ENCODE results near the gene NEK9.

DNA sequence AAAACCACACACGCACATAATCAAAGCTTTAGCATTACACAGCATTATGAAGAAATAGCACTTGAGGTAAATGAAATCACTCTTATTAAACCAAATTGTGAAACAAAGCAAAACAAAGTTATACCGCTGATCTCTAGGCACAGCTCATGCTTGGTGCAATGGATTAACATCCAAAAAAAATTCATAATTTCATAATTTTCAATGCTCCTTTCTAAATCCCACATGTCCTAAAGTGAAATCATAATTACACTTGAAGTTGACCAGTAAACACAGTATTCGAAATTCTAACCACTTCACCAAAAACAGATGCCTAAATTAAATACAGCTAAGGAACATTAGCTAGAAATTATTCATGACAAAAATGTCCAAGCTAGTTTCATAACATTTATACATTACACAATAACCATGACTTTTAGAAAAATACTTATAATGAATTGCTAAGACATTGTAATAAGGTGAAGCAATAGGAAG lies 77.1 kb downstream of the NEK9 start:
- TF ChIP-seq, protein P1, sequence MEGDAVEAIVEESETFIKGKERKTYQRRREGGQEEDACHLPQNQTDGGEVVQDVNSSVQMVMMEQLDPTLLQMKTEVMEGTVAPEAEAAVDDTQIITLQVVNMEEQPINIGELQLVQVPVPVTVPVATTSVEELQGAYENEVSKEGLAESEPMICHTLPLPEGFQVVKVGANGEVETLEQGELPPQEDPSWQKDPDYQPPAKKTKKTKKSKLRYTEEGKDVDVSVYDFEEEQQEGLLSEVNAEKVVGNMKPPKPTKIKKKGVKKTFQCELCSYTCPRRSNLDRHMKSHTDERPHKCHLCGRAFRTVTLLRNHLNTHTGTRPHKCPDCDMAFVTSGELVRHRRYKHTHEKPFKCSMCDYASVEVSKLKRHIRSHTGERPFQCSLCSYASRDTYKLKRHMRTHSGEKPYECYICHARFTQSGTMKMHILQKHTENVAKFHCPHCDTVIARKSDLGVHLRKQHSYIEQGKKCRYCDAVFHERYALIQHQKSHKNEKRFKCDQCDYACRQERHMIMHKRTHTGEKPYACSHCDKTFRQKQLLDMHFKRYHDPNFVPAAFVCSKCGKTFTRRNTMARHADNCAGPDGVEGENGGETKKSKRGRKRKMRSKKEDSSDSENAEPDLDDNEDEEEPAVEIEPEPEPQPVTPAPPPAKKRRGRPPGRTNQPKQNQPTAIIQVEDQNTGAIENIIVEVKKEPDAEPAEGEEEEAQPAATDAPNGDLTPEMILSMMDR (IDR thresholded peaks at IDR 0.05): no peak
- TF ChIP-seq EZH2 (IDR thresholded peaks at IDR 0.05): no peak
- no peak for TF ChIP-seq EZH2phosphoT487 (IDR thresholded peaks at IDR 0.05)

Measured in neural progenitor cell (in vitro differentiated cells).